ACC112 (cell line): ENCODE data around the gene CXCL1.

Source experiments
- H2AFZ ChIP-seq: fragments of 200-600 bp; sonication (generic); one replicate; pipeline ENCODE4 v1.6.0; 2017; ENCODE audit warnings: antibody characterized with exemption, low read length; ENCODE audit not compliant: unreplicated experiment
- H3K27ac ChIP-seq: fragments of 200-600 bp; sonication (generic); 2 replicates; pipeline ENCODE4 v1.5.1; 2014; ENCODE audit warnings: low read depth, mild to moderate bottlenecking, antibody characterized with exemption, low read length, moderate library complexity
- H3K27me3 ChIP-seq: fragments of 200-600 bp; sonication (generic); 2 replicates; pipeline ENCODE4 v1.6.1; 2014; ENCODE audit warnings: mild to moderate bottlenecking, antibody characterized with exemption, low read length, moderate library complexity, mixed read lengths; ENCODE audit not compliant: insufficient read depth
- H3K36me3 ChIP-seq: fragments of 200-600 bp; sonication (generic); 2 replicates; pipeline ENCODE4 v1.6.1; 2016; ENCODE audit warnings: mild to moderate bottlenecking, antibody characterized with exemption, low read length, moderate library complexity, mixed read lengths; ENCODE audit not compliant: insufficient read depth
- H3K4me1 ChIP-seq: fragments of 200-600 bp; sonication (generic); one replicate; pipeline ENCODE4 v1.6.1; 2016; ENCODE audit warnings: low read length, mixed read lengths; ENCODE audit not compliant: insufficient read depth, unreplicated experiment, control insufficient read depth
- H3K4me3 ChIP-seq: fragments of 200-600 bp; sonication (generic); 2 replicates; pipeline ENCODE4 v1.5.1; 2014; ENCODE audit warnings: mild to moderate bottlenecking, low read depth, low read length
- H3K79me2 ChIP-seq: fragments of 200-600 bp; sonication (generic); one replicate; pipeline ENCODE4 v1.6.0; 2016; ENCODE audit warnings: low read length; ENCODE audit not compliant: control insufficient read depth, unreplicated experiment, insufficient read depth

CXCL1 gene

DNA sequence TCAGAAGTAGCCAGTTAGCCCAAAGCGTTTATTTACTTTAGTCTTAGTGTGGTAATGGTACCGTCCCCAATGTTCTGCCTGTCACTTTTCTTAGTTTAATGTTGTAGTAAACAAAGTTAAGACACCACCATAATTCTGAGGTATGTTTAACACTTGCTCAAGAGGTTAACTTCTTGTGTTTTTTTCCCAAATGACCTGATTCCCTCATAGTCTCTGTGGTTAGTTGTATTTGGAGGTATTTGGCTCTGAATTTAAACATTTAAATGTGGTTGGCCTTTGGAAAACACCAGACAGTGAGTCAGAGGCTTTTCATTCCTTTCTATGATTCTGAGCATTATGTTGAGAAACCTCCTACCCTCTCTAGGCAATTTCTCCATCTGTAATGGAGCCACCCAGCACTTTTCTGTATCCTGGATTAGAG is 47.9 kb downstream of the CXCL1 start:
- no peak overlapping the region for H3K4me3 ChIP-seq
- H2AFZ ChIP-seq = no peak overlapping the region
- no peaks in the 10 kb centered on the region for H3K36me3 ChIP-seq
- peaks cover 37% of the 10 kb centered on the region for H3K4me1 ChIP-seq
- H3K79me2 ChIP-seq = no peaks in the 10 kb centered on the region
- no peaks in the 10 kb centered on the region for H3K27me3 ChIP-seq
- peak overlapping the region; percentile 67 for H3K27ac ChIP-seq

DNA sequence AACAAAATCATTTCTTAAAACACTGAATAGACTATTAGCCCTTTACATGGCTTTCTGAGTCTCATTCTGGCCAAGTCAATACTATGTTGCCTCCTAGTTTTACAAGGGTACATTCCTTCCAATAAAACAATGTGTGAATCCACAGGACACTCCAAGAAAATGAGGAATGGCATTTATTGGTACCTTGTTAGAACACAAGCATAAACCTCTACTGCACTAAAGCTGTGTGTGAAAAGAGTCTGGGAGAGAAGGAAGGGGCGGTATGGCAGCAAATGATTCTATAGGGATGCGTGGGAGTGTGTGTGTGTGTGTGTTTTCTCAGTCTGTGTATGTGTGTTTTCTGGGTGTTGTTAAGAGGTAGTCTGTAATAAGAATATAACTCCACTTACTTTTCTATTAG is 48.9 kb downstream of the CXCL1 start:
- H3K79me2 ChIP-seq = no peaks in the 10 kb centered on the region
- H3K4me1 ChIP-seq = peaks cover 41% of the 10 kb centered on the region
- H3K4me3 ChIP-seq = no peak overlapping the region
- H3K27me3 ChIP-seq = no peaks in the 10 kb centered on the region
- peak overlapping the region; percentile 67 for H3K27ac ChIP-seq
- no peaks in the 10 kb centered on the region for H3K36me3 ChIP-seq
- H2AFZ ChIP-seq = no peak overlapping the region

DNA sequence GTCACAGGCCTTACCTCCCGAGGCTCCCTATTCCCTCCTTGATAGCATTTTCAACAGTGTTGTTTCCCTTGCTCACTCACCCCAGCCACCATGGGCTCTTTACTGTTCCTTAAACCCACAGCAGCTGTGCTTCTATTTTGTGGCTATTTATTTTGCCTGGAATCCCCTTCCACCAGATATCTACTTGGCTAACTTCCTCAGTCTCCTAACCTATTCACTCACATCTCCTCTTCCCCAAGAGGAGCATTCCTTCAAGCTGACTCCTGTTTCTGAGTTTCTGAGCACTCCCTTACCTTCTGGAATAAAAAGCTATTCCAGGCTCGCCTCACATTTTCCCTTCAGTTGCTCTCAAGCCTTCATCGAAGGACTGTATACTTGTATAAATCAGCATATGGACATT is 50.5 kb downstream of the CXCL1 start:
- Histone ChIP-seq H3K79me2 (no peaks in the 10 kb centered on the region), H3K27ac (no peak overlapping the region), H2AFZ (no peak overlapping the region)

More for the DNA sequence above, 50.5 kb downstream of the CXCL1 start:
- Histone ChIP-seq H3K36me3 (no peaks in the 10 kb centered on the region), H3K4me3 (no peak overlapping the region), H3K4me1 (peaks cover 44% of the 10 kb centered on the region), H3K27me3 (no peaks in the 10 kb centered on the region)
